ENCODE measurements around the gene BAHD1.

BAHD1 gene

DNA sequence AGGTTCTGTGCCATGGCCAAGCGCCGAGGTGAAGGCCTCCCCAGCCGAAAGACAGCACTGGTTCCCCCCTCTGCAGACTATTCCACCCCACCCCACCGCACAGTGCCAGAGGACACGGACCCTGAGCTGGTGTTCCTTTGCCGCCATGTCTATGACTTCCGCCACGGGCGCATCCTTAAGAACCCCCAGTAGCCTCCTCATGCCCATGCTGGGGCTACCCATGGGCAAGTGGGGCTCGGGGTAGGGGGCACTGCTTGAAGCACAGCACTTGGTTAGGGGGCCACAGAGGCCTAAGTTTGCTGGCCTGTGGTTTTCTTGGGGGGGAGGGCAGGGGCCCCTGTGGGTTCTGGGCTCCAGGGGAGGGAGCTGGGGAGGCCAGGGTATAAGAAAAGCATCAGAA lies 25.2 kb downstream of the BAHD1 start:
- no peak overlapping the region for H3K4me3 ChIP-seq (ENCODE audit: low read depth, low read length)
- DNase-seq (ENCODE audit: low read depth): no peak
- TF ChIP-seq, protein P1, sequence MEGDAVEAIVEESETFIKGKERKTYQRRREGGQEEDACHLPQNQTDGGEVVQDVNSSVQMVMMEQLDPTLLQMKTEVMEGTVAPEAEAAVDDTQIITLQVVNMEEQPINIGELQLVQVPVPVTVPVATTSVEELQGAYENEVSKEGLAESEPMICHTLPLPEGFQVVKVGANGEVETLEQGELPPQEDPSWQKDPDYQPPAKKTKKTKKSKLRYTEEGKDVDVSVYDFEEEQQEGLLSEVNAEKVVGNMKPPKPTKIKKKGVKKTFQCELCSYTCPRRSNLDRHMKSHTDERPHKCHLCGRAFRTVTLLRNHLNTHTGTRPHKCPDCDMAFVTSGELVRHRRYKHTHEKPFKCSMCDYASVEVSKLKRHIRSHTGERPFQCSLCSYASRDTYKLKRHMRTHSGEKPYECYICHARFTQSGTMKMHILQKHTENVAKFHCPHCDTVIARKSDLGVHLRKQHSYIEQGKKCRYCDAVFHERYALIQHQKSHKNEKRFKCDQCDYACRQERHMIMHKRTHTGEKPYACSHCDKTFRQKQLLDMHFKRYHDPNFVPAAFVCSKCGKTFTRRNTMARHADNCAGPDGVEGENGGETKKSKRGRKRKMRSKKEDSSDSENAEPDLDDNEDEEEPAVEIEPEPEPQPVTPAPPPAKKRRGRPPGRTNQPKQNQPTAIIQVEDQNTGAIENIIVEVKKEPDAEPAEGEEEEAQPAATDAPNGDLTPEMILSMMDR (IDR thresholded peaks at IDR 0.05; ENCODE audit: control insufficient read depth, extremely low read depth, insufficient read depth): no peak

DNA sequence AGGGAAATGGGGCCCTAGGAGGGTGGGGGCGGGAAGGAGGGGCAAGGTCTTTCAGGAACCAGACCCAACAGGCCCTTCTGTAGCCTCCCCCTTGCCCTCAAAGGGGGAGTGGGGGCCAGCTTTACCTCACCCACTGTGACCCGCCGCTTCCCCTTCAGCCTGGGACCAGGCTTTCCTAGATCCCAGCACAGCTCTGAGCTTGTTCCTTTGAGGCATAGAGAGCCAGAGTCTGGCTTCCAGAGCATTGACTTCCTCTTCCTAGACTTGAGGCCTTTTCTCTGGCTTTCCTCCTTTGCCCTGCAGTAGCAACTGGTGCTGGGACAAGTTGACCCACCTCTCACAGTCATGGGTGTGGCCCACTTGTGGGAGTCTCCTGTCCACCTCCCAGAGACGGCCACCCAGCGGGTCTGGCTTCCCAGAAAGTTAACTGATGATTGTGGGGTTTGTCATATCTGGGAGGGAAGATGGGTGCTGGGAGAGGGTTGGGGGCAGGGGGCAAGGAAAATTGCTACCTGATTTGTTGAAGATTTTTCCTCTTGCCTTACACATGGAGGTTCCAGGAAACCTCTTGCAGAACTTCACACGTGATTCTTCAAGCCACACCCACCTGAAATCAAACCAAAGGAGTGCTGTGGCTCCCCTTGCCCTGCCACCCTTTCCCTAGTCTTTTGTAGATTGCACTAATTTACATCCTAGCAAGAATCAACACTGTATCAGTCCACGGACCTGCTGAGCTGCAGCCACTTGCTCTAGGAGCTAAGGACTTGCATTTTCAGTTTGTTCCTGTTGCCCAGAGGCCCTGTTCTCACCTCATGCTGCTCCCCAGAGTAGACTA lies 25.9 kb downstream of the BAHD1 start:
- no peak overlapping the region for H3K4me3 ChIP-seq (ENCODE audit: low read depth, low read length)
- TF ChIP-seq, protein P1 (IDR thresholded peaks at IDR 0.05; ENCODE audit: control insufficient read depth, extremely low read depth, insufficient read depth): no peak
- no peak for DNase-seq (ENCODE audit: low read depth)

DNA sequence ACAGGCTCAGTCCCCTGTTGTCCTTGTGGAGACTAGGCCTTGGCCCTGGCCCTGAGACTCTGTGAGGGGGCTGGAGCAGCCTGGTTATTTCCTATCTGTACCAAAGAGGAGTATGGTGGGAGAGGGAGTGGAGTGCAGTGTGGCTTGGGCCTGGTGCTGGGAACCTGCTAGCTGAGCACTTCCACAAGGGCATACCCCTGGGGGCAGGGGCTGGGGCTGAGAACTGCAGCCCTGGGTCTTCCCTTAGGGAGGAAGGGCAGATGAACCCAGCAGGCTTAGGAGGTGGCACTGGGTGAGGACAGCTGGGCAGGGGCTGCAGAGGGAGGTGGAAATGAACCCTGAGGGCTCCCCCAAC lies 26.5 kb downstream of the BAHD1 start:
- no peak for DNase-seq (ENCODE audit: low read depth)
- TF ChIP-seq, protein P1 (IDR thresholded peaks at IDR 0.05; ENCODE audit: control insufficient read depth, extremely low read depth, insufficient read depth): no peak
- H3K4me3 ChIP-seq (ENCODE audit: low read depth, low read length): no peak overlapping the region

DNA sequence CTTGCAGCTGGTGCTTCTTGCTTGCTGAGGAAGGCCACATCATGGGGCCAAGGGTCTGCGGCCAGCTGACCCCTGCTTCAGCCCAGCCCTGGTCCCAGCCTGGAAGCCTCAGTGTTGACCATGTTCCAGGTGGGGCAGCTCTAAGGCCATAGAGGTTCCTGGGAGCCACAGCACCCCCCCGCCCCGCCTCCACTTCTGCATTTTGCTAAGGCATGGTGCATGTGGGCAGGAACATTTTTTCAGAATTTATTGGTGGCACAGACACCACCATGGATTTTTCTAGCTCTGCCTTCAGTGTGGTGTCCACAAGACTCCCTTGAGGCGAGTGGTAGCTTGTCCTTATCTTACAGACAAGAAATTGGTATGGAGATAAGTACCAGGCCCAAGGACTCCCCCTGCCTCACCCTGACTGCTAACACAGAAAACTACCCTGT lies 28.2 kb downstream of the BAHD1 start:
- no peak overlapping the region for H3K4me3 ChIP-seq (ENCODE audit: low read depth, low read length)
- TF ChIP-seq, protein P1 (IDR thresholded peaks at IDR 0.05; ENCODE audit: control insufficient read depth, extremely low read depth, insufficient read depth): no peak
- DNase-seq (ENCODE audit: low read depth): no peak

DNA sequence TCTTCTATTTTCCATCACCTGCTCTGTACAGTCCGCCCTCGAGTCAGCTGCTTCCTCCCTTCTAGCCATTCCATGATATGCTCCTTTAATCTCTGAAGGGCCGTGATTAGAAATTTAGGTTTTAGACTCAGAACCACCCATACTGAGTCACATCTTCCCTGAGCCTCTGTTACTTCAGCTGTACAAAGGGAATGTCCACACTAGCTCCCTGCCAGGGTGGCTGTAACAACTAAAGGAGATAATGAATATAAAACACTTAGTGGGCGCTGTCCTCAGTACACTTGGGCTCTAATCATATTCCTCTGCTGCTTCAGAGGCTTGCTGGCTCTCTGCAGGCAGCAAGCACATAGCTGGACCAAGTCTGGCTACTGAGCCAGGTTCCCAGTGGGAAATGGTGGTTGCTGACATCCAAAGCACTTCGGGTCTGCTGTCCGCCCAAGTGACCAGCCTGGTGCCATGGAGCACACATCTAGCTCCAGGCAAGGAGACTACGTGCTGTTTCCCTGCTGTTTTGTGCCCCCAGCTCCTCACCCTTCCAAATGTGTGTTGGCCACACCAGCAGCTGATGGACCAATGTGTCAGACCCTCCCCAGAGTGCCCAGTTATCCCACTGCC lies 29.1 kb downstream of the BAHD1 start:
- no peak for DNase-seq (ENCODE audit: low read depth)
- H3K4me3 ChIP-seq (ENCODE audit: low read depth, low read length): no peak overlapping the region; the same call in 1 of the 2 replicates
- TF ChIP-seq, protein P1 (IDR thresholded peaks at IDR 0.05; ENCODE audit: control insufficient read depth, extremely low read depth, insufficient read depth): no peak

DNA sequence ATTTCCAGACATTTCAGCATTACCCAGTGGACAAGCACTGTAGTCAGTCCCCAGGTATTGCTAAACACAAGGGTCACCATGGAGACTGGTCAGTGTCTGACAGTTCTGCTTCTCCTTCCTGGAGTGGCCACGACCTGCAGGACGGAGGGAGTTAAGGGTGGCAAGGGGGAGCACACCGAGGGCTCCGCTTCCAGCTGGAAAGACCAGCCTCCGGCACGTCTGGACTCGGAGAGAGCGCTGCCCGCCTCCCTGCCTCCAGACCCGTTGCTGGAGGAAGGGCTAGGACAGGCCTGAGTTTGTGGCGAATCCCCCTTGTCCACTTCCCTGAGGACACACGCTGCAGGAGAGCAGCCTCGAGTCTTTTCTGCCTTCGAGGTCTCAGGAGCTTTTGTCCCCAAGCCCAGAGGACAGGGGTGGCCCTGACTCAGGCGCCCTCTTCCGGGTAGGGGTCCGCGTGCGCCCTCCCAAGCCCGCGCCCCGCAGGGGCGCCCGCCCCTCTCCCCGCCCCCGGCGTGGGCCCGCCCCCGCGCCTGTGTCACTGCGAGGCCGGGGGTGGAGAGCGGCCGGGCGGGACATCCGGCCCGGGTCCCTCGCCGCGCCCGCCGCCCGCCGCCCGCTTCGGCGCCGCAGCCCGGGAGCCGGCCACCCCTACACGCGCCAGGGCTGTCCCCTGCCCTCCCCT lies 29.8 kb downstream of the BAHD1 start, which contains the start of gene CHST14:
Gene CHST14 (plus strand): TSS at position 562 of the 682 bp plus-strand sequence. CDS start 230 bp downstream, outside the sequence.
- H3K4me3 ChIP-seq (ENCODE audit: low read depth, low read length): peak within 1 kb of the TSS; percentile 78
- DNase-seq (ENCODE audit: low read depth): no peak
- TF ChIP-seq, protein P1 (IDR thresholded peaks at IDR 0.05; ENCODE audit: control insufficient read depth, extremely low read depth, insufficient read depth): no peak

Measured in LNCaP clone FGC (cell line).